Lower leg skin (tissue), 3 donors: Measurements from ENCODE around the gene RXRG.

Source experiments
- POLR2A ChIP-seq, 2 donors: fragments of 450-650 bp; IDR thresholded peaks; one replicate each; pipeline ENCODE4 v1.6.1; 2016 to 2017; ENCODE audit warnings: antibody characterized with exemption in 2 of 2, mild to moderate bottlenecking in 1 of 2, moderate library complexity in 1 of 2
- TF ChIP-seq, protein P1 (sequence below), 3 donors: fragments of 450-650 bp; IDR thresholded peaks; one replicate each; pipeline ENCODE4 v1.5.1; 2016; ENCODE audit warnings: antibody characterized with exemption in 3 of 3, mild to moderate bottlenecking in 3 of 3, moderate library complexity in 2 of 3

DNA sequence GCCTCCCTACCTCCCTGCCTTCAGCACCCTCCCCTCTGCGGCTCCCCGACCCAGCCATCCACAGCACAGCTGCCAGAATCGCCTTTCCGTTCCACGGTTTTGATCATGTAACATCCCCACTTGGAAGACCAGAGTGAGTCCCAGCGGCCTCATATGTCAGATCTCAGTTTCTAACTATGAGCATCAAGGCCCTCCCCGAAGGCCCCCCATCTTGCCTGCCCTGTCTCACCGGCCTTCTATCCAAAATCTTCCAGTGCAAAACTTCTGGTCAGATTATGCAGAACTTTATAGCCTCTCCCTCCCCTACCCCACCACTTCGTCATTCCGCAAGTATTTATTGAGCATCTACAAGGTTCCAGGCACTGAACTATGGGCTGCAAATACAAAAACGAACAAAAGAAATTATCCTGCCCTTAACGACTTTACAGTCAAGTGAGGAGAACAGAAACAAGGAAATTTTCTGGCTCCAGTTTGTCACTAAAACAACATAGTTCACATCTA, 68.1 kb downstream of the RXRG start:
- TF ChIP-seq, protein P1, sequence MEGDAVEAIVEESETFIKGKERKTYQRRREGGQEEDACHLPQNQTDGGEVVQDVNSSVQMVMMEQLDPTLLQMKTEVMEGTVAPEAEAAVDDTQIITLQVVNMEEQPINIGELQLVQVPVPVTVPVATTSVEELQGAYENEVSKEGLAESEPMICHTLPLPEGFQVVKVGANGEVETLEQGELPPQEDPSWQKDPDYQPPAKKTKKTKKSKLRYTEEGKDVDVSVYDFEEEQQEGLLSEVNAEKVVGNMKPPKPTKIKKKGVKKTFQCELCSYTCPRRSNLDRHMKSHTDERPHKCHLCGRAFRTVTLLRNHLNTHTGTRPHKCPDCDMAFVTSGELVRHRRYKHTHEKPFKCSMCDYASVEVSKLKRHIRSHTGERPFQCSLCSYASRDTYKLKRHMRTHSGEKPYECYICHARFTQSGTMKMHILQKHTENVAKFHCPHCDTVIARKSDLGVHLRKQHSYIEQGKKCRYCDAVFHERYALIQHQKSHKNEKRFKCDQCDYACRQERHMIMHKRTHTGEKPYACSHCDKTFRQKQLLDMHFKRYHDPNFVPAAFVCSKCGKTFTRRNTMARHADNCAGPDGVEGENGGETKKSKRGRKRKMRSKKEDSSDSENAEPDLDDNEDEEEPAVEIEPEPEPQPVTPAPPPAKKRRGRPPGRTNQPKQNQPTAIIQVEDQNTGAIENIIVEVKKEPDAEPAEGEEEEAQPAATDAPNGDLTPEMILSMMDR (IDR thresholded peaks at IDR 0.05) = no peak
- no peak for TF ChIP-seq POLR2A (IDR thresholded peaks at IDR 0.05)
